ENCODE results near the gene HACL1.

HACL1 gene

DNA sequence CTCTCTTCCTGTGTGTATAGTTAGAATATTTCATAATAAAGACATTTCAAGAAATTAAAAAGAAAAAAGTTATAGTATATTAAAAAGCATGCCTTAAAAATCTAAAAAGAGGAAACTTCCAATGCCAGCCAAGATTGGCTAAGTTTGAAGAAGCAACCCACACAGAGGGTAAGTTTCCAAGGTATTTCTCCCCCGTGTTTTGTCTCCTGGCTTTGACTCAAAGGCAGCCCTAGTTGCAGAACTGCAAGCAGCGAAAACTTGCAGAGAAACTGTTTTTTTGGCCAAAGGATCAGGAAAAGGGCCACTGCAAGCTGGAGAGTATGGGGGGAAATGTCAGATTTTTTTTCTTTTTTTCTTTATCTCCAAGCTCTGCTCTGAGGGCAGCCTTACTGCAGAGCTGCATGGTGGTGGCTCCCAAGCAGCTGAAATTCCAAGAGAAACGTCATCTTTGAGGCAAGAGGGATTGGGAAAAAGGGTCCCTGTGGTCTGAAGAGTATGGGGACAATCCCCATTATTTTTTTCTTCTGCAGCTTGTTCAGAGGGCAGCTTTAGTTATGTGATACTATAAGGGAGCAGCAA, 23.0 kb downstream of the HACL1 start:
- TF ChIP-seq, protein P1, sequence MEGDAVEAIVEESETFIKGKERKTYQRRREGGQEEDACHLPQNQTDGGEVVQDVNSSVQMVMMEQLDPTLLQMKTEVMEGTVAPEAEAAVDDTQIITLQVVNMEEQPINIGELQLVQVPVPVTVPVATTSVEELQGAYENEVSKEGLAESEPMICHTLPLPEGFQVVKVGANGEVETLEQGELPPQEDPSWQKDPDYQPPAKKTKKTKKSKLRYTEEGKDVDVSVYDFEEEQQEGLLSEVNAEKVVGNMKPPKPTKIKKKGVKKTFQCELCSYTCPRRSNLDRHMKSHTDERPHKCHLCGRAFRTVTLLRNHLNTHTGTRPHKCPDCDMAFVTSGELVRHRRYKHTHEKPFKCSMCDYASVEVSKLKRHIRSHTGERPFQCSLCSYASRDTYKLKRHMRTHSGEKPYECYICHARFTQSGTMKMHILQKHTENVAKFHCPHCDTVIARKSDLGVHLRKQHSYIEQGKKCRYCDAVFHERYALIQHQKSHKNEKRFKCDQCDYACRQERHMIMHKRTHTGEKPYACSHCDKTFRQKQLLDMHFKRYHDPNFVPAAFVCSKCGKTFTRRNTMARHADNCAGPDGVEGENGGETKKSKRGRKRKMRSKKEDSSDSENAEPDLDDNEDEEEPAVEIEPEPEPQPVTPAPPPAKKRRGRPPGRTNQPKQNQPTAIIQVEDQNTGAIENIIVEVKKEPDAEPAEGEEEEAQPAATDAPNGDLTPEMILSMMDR (IDR thresholded peaks at IDR 0.05), result no peak
- TF ChIP-seq ZFX (IDR thresholded peaks at IDR 0.05; ENCODE audit: borderline replicate concordance), result no peak
- H3K27ac ChIP-seq, result no peak overlapping the region

DNA sequence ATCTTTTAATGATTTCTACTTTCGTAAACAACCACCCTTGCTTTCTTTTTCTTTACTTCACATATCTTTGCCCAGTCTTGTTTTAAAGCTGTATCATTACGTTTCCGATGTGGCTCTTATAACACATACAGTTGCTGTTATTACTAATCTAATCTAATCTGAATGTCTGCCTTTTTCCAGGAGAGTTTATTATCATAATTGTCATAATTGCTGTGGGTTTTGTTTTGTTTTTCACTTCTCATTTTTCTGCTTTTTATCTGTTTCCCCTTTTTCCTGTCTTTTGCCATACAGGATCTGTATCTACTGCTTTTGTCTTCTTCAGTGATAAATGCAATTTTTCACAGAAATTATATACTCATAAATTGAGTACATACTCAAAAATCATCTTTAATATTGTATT, 24.9 kb downstream of the HACL1 start:
- H3K27ac ChIP-seq, result no peak overlapping the region
- TF ChIP-seq ZFX (IDR thresholded peaks at IDR 0.05; ENCODE audit: borderline replicate concordance), result no peak
- TF ChIP-seq, protein P1 (IDR thresholded peaks at IDR 0.05), result no peak

DNA sequence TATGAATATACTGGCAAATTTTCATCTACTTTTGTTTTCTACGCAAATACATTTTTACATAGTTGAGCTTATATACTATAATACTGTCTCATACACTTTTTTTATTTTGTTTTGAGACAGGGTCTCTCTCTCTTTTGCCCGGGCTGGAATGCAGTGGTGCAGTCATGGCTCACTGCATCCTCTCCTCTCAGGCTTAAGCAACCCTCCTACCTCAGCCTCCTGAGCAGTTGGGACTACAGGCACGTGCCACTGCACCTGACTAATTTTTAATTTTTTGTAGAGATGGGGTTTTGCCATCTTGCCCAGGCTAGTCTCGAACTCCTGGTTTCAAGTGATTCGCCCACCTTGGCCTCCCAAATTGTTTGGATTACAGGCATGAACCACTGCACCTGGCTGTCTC, 25.9 kb downstream of the HACL1 start:
- no peak overlapping the region for H3K27ac ChIP-seq
- TF ChIP-seq, protein P1 (IDR thresholded peaks at IDR 0.05), result no peak
- no peak for TF ChIP-seq ZFX (IDR thresholded peaks at IDR 0.05; ENCODE audit: borderline replicate concordance)

- no peak overlapping the region for H3K27ac ChIP-seq
- no peak for TF ChIP-seq ZFX (IDR thresholded peaks at IDR 0.05; ENCODE audit: borderline replicate concordance)
- TF ChIP-seq, protein P1 (IDR thresholded peaks at IDR 0.05), result no peak
Observed at GRCh38 chr3:15572138-15572537, 29.2 kb downstream of the HACL1 start.

DNA sequence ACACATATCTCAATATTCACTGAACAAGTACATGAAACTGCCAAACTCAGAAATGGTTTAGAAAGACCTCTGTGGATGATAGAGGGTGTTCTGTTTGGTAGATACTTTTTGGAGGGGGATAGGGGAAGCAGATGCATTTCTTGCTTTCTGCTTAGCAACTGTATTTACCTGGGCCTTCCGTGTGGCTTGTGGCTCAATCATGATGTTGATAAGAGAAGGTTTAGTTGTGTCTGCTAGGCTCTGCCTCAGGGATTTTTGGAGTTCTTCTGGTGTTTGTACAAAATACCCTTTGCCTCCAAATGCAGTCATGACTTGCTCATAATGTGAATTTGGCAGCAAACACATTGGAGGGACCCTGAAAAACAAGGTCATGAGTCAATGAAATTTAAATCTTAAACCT, 38.2 kb downstream of the HACL1 start:
- H3K27ac ChIP-seq, result no peak overlapping the region
- TF ChIP-seq ZFX (IDR thresholded peaks at IDR 0.05; ENCODE audit: borderline replicate concordance), result no peak
- TF ChIP-seq, protein P1 (IDR thresholded peaks at IDR 0.05), result no peak

- no peak for TF ChIP-seq ZFX (IDR thresholded peaks at IDR 0.05; ENCODE audit: borderline replicate concordance)
- TF ChIP-seq, protein P1 (IDR thresholded peaks at IDR 0.05), result no peak
- H3K27ac ChIP-seq, result no peak overlapping the region
Observed at GRCh38 chr3:15562560-15562959, 38.8 kb downstream of the HACL1 start.

DNA sequence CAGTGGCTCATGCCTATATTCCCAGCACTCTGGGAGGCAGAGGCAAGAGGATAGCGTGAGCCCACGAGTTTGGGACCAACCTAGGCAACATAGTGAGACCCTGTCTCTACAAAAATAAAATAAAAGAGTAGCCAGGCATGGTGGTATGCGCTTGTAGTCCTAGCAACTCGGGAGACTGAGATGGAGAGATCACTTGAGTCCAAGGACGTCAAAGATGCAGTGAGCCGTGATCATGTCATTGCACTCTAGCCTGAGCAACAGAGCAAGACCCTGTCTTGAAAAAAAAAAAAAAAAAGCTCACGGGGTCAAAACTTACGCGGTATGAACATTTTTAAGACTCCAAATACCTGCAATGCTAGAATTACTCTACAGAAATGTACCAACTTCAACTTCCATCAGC, 42.8 kb downstream of the HACL1 start:
- no peak overlapping the region for H3K27ac ChIP-seq
- TF ChIP-seq, protein P1 (IDR thresholded peaks at IDR 0.05), result no peak
- TF ChIP-seq ZFX (IDR thresholded peaks at IDR 0.05; ENCODE audit: borderline replicate concordance), result no peak

All from 22Rv1 (cell line).